IPS-11a (cell line): ENCODE measurements around the gene DHCR7.

Experiments
- H3K4me3 ChIP-seq: one replicate; pipeline ENCODE4 v1.5.1; 2013; ENCODE audit warnings: low read depth, low read length, control low read depth

DHCR7 gene

GRCh38 chr11:71481101-71481960 is 33.1 kb upstream of the DHCR7 start:
- no peak overlapping the region for H3K4me3 ChIP-seq

- no peak overlapping the region for H3K4me3 ChIP-seq
Measured at GRCh38 chr11:71478528-71478840, 30.3 kb upstream of the DHCR7 start.

GRCh38 chr11:71477641-71478527 is 29.7 kb upstream of the DHCR7 start:
- H3K4me3 ChIP-seq = no peak overlapping the region

- no peak overlapping the region for H3K4me3 ChIP-seq
Measured at GRCh38 chr11:71476926-71477640, 28.9 kb upstream of the DHCR7 start.

GRCh38 chr11:71476031-71476430 is 27.8 kb upstream of the DHCR7 start:
- no peak overlapping the region for H3K4me3 ChIP-seq

GRCh38 chr11:71474771-71475483 is 26.7 kb upstream of the DHCR7 start:
- H3K4me3 ChIP-seq = no peak overlapping the region

- no peak overlapping the region for H3K4me3 ChIP-seq
Measured at GRCh38 chr11:71474141-71474770, 26.1 kb upstream of the DHCR7 start.

- H3K4me3 ChIP-seq = no peak overlapping the region
Measured at GRCh38 chr11:71473793-71474080, 25.5 kb upstream of the DHCR7 start.

- no peak overlapping the region for H3K4me3 ChIP-seq
Measured at GRCh38 chr11:71472941-71473792, 25.0 kb upstream of the DHCR7 start.

GRCh38 chr11:71472357-71472885 is 24.2 kb upstream of the DHCR7 start:
- H3K4me3 ChIP-seq = no peak overlapping the region

GRCh38 chr11:71470946-71471345 is 22.8 kb upstream of the DHCR7 start:
- H3K4me3 ChIP-seq = no peak overlapping the region

- H3K4me3 ChIP-seq = no peak overlapping the region
Measured at GRCh38 chr11:71467164-71467563, 19.0 kb upstream of the DHCR7 start.

GRCh38 chr11:71466358-71466757 is 18.2 kb upstream of the DHCR7 start:
- no peak overlapping the region for H3K4me3 ChIP-seq

- H3K4me3 ChIP-seq = no peak overlapping the region
Measured at GRCh38 chr11:71465054-71465453, 16.9 kb upstream of the DHCR7 start.

- no peak overlapping the region for H3K4me3 ChIP-seq
Measured at GRCh38 chr11:71463331-71464211, 15.4 kb upstream of the DHCR7 start.

GRCh38 chr11:71462726-71463125 is 14.5 kb upstream of the DHCR7 start:
- H3K4me3 ChIP-seq = no peak overlapping the region

- H3K4me3 ChIP-seq = no peak overlapping the region
Measured at GRCh38 chr11:71461696-71462095, 13.5 kb upstream of the DHCR7 start.

GRCh38 chr11:71459767-71460320 is 11.7 kb upstream of the DHCR7 start:
- no peak overlapping the region for H3K4me3 ChIP-seq
